ENCODE results near the gene WDR73.

DNA sequence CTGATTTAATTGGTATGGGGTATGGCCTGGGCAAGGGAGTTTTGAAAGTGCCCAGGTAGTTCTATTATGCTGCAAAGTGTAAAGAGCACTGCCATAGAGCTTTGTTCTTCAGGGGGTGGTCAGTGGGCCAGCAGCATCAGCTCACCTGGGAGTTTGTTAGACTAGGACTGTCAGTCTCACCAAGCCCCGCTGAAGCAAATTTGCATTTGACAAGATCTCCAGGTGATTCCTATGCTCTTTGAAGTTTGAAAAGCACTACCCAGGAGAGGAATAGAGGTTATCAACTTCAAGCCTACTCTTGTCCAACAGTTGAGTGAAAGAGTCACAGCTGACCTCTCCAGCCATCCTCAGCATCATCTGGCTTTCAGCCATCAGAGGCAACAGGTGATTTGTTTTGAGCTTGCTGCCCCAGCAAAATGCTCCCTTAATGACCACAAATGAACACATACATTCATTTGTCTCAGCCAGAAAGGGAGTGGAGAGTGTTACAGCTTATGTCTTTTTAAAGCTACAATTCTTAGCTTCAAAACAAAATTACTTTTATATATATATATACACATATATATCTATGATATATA lies 45.3 kb downstream of the WDR73 start:
- no peak for TF ChIP-seq POLR2AphosphoS5 (IDR thresholded peaks at IDR 0.05; ENCODE audit: low read depth, low read length)
- TF ChIP-seq, protein P1, sequence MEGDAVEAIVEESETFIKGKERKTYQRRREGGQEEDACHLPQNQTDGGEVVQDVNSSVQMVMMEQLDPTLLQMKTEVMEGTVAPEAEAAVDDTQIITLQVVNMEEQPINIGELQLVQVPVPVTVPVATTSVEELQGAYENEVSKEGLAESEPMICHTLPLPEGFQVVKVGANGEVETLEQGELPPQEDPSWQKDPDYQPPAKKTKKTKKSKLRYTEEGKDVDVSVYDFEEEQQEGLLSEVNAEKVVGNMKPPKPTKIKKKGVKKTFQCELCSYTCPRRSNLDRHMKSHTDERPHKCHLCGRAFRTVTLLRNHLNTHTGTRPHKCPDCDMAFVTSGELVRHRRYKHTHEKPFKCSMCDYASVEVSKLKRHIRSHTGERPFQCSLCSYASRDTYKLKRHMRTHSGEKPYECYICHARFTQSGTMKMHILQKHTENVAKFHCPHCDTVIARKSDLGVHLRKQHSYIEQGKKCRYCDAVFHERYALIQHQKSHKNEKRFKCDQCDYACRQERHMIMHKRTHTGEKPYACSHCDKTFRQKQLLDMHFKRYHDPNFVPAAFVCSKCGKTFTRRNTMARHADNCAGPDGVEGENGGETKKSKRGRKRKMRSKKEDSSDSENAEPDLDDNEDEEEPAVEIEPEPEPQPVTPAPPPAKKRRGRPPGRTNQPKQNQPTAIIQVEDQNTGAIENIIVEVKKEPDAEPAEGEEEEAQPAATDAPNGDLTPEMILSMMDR (IDR thresholded peaks at IDR 0.05 in 2 of 3, conservative IDR thresholded peaks at IDR 0.05 in 1 of 3; ENCODE audit: borderline replicate concordance in 1 of 3, insufficient read depth in 1 of 3, low read depth in 2 of 3, low read length in 2 of 3), result no peak
- no peak for TF ChIP-seq SIN3A (IDR thresholded peaks at IDR 0.05; ENCODE audit: low read depth)
- TF ChIP-seq EZH2phosphoT487 (IDR thresholded peaks at IDR 0.05; ENCODE audit: borderline replicate concordance), result no peak
- TF ChIP-seq RAD21 (IDR thresholded peaks at IDR 0.05; ENCODE audit: low read depth), result no peak
- TF ChIP-seq, protein P2, sequence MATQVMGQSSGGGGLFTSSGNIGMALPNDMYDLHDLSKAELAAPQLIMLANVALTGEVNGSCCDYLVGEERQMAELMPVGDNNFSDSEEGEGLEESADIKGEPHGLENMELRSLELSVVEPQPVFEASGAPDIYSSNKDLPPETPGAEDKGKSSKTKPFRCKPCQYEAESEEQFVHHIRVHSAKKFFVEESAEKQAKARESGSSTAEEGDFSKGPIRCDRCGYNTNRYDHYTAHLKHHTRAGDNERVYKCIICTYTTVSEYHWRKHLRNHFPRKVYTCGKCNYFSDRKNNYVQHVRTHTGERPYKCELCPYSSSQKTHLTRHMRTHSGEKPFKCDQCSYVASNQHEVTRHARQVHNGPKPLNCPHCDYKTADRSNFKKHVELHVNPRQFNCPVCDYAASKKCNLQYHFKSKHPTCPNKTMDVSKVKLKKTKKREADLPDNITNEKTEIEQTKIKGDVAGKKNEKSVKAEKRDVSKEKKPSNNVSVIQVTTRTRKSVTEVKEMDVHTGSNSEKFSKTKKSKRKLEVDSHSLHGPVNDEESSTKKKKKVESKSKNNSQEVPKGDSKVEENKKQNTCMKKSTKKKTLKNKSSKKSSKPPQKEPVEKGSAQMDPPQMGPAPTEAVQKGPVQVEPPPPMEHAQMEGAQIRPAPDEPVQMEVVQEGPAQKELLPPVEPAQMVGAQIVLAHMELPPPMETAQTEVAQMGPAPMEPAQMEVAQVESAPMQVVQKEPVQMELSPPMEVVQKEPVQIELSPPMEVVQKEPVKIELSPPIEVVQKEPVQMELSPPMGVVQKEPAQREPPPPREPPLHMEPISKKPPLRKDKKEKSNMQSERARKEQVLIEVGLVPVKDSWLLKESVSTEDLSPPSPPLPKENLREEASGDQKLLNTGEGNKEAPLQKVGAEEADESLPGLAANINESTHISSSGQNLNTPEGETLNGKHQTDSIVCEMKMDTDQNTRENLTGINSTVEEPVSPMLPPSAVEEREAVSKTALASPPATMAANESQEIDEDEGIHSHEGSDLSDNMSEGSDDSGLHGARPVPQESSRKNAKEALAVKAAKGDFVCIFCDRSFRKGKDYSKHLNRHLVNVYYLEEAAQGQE (IDR thresholded peaks at IDR 0.05; ENCODE audit: low read depth), result no peak
